C4-2B (cell line): ENCODE measurements around the gene GRAMD2A.

ENCODE experiments used
- H3K27ac ChIP-seq: fragments of 450-650 bp; 2 replicates; pipeline ENCODE4 v1.5.1; 2017
- ZFX ChIP-seq: fragments of 450-650 bp; IDR thresholded peaks from 2 replicates; pipeline ENCODE4 v1.6.1; 2017
- TF ChIP-seq, protein P1 (sequence below): fragments of 450-650 bp; conservative IDR thresholded peaks from 2 replicates; pipeline ENCODE4 v1.5.1; 2017; ENCODE audit warnings: mild to moderate bottlenecking

GRAMD2A gene

DNA sequence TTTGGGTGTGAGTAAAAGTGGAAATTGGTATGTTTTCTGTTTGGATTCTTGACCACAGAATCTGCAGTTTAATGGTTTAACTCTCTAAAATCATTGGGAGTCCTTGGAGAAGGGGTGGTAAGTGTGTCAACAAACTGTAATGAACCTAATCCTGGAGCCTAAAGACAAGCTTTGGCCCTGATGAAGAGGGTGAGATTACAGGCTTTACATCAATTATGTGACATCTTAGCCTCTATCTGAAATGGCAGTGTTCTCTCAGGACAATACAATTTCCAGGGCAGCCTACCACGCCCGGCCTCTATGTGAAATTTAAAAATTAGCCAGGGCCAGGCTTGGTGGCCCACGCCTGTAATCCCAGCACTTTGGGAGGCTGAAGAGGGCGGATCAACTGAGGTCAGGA, 37.7 kb upstream of the GRAMD2A start:
- no peak for TF ChIP-seq ZFX
- no peak overlapping the region for H3K27ac ChIP-seq

DNA sequence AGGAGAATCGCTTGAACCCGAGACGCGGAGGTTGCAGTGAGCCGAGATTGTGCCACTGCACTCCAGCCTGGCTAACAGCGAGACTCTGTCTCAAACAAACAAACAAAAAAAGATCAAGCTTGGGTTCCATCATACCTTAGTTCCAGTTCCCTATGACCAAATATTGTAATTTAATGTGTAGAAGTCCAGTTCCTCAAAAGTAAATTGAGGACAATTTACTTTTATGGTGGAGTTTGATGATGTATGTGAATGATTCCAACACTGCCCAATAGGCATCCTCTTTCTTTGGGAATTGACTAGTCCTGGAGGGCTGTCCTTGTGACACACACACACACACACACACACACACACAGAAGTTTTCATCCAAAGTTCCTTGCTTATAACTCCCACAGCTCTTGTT, 36.2 kb upstream of the GRAMD2A start:
- no peak overlapping the region for H3K27ac ChIP-seq
- TF ChIP-seq, protein P1, sequence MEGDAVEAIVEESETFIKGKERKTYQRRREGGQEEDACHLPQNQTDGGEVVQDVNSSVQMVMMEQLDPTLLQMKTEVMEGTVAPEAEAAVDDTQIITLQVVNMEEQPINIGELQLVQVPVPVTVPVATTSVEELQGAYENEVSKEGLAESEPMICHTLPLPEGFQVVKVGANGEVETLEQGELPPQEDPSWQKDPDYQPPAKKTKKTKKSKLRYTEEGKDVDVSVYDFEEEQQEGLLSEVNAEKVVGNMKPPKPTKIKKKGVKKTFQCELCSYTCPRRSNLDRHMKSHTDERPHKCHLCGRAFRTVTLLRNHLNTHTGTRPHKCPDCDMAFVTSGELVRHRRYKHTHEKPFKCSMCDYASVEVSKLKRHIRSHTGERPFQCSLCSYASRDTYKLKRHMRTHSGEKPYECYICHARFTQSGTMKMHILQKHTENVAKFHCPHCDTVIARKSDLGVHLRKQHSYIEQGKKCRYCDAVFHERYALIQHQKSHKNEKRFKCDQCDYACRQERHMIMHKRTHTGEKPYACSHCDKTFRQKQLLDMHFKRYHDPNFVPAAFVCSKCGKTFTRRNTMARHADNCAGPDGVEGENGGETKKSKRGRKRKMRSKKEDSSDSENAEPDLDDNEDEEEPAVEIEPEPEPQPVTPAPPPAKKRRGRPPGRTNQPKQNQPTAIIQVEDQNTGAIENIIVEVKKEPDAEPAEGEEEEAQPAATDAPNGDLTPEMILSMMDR = no peak
- TF ChIP-seq ZFX = no peak

DNA sequence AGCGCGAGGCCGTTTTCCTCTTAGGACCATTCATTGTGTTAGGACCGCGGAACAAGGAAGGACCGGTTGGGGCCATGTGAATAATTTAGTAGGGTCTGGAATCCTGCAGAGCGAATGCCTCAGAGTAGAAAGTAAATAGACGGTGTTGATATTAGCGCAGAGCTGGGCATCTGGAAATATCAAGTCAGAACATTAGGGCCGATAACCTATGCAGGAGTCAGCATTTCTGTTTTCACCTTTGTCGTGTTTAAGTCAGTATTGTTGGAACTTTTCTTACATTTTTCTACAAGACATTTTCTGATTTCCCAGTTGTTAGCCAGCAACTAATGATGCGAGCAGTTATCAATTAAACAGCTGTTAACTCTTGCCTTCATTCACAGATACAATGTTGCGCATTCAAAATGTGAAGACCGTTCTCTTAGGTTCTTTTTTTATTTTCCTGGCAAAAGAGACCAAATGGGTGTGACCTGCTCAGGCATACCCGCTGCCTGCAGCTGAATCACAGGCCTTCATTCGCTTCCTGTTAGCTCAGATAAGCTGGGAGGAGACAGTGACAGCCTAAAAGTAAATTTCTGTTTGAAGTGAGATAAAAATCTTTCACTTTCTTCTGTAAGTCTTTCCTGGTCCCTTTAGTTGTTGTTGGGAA, 34.4 kb upstream of the GRAMD2A start:
- no peak for TF ChIP-seq ZFX
- TF ChIP-seq, protein P1 = no peak
- H3K27ac ChIP-seq = peak overlapping the region; percentile 95

DNA sequence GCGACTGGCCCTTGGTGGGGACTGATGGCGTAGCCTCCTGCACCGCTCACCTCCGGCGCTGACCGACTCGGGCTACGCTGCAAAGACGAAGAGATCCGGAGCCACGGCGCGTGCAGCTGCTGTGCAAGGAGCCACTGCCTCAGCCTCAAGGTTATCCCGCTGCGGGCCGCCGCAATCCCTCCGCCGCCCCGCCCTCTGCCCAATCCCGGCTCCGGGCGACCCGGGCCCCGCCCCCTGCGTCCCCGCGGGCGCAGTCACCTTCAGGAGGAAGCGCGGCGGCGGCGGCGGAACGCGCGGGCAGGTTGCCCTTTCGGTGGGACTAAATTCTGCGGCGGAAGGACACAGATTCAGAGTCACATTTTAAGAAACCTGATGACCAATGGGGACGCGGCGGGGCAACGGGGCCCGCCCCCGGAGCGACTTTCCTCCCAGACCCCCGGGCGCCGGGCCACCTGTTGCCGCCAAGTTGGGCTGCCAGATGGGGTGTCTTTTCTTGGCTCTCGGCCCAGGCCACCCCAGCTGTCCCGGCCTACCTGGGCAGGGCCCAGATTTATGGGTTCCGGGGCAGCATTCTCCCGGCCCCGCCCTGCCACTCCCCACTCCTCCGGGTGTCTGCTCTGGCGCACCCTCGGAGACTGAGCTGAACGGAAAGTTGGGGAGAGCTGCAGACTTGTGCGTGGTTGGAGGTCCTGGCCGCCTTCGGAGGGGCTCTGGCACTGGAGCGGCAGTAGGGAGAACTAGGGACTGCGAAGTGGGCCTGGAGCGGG, 33.7 kb upstream of the GRAMD2A start, which contains the start of gene PKM:
PKM (minus strand) TSS at position 125 of the 767 bp plus-strand sequence. CDS start 12,093 bp downstream, outside the sequence.
- TF ChIP-seq ZFX = 0 out of 2 replicates have a peak, but pooled peaks have one; percentile 21
- TF ChIP-seq, protein P1 = no peak
- peak within 1 kb of the TSS; percentile 95 for H3K27ac ChIP-seq

DNA sequence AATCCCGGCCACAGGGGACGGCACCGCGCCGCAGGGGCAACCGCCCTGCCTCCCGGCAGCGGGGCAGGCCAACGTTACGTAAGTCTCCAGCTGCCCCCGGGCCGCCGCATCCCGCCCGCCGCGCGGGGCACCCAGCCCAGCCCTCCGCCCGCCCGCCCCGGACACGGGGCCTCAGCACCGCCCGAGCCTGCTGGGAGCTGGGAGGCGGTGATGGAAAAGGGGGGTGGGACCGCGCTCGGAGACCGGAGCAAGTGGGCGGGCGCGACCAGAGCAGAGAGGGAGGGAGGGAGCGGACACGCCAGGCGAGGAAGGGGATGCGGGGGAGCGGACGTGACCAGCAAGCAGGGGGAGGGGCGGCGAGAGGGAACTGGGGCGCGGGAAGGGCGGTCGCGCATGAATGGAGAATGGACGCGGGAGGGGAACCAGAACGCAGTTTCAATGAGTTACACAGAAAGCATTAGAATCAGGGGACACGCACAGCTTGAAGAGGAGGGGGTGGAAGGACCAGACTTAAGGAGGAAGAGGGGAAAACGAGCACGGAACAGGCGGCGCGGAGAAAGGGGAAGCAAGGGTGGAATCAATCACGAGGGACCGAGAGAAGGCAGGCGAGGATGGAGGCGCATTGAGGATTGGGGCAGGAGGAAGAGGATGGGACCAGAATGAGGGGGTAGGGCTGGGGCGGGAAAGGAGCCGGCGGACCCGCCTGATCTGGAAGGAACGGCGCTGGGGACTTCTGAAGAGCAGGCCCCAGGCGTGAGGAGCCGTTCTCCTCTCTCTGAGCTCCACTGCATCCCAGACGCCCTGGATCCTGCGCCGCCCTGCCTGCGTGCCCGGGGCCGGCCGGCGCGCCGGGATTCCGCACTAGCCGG, 32.8 kb upstream of the GRAMD2A start:
- peak overlapping the region; percentile 95 for H3K27ac ChIP-seq
- TF ChIP-seq ZFX = no peak; the same call in none of the 2 replicates
- TF ChIP-seq, protein P1 = no peak

DNA sequence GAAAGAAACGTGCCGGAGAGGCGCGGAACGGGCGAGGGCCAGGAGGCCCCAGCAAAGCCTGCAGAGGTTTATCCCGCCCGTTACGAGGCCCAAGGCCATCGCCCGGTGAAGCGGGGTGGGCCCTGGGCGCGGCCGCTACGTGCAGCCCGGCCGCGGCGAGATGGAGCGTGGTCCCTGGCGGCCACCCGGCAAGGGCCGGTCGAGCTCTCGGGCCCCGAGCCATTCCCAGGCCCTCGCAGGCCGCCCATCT, 32.3 kb upstream of the GRAMD2A start:
- H3K27ac ChIP-seq = peak overlapping the region; percentile 95
- TF ChIP-seq ZFX = peak; percentile 89
- TF ChIP-seq, protein P1 = no peak

DNA sequence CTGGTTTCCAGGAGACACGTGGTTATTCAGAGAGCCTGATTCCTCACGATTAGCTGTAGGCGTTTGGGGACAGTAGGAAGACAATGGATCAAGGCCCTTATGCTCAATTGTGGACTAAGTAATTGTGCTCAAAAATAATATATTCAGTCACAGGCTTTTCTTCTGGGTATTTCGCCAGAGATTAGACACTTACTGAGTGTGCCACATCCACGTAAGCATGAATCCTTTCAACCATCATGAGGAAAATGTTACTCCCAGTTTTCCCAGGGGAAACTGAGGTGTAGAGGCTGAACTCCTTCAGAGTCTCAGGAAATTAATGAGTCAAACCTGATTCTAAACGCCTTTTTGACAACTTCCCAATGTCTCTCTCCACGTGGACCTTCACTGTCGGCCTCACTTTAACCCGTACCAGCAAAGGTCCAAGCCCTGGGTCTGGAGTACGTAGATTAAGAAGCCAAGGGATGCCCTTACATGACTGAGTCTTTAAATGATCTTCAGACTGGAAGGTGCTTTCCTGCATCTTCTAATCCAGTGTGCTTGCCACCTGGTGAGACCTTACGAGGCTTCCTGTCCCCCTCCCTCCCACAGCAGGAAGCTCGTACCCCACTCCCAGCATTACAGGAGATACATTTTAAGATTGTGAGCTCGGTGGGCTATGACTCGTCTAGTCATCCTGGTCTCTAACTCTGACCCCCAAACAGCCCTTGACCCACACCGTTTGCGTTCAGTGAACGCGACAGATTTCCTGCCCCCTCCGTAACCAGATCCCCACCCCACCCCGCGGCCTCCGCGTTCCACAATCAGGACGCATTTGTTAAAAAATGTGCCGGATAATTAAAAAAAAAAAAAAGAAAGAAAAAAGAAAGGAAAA, 31.7 kb upstream of the GRAMD2A start:
- peak overlapping the region; percentile 95 for H3K27ac ChIP-seq
- TF ChIP-seq, protein P1 = no peak
- TF ChIP-seq ZFX = no peak
